HepG2 (cell line): Measurements from ENCODE around the gene PTPN20. TPM values are rescaled to one million over a fixed set of nuclear protein-coding genes. Genes with fewer than 3 reads are reported as not detected.

ENCODE experiments used
- ATAC-seq: fragments of 200-7000 bp; cut with Tn5 transposase; 3 replicates; pipeline ENCODE4 v1.9.1; 2020; ENCODE audit warnings: mild to moderate bottlenecking, moderate library complexity
- BruUV-seq: library from RNA; stranded (reverse); fragments of 400-500 nt; replicated peaks from 2 replicates; lab custom pipeline; 2021; lab: Mats Ljungman, UMichigan
- CTCF ChIA-PET: fragments of 300-600 bp; formaldehyde crosslinking; extraction: SDS; loops from one replicate; lab custom pipeline; 2021; ENCODE audit warnings: low total read pairs, inconsistent platforms, low intra/inter-chr PET ratio; lab: Yijun Ruan, JAX
- POLR2A ChIA-PET: fragments of 350-600 bp; sonication (Branson Sonifier 250); formaldehyde crosslinking; loops from one replicate; lab custom pipeline; 2020; ENCODE audit warnings: antibody characterized with exemption, inconsistent platforms; lab: Yijun Ruan, JAX
- DNase-seq: peaks from one replicate; pipeline ENCODE4 v3.0.0-alpha.2; 2015; ENCODE audit warnings: low spot score
- FAIRE-seq: peaks from 3 replicates; lab custom pipeline; 2011; peaks lifted over from hg19 to GRCh38; lab: Jason Lieb, UNC
- H2AFZ ChIP-seq: one replicate; pipeline ENCODE4 v1.6.1; 2011; ENCODE audit warnings: low read length, inconsistent platforms
- H3K27ac ChIP-seq: fragments of 300-600 bp; 3 replicates; pipeline ENCODE4 v1.8.0; 2011; ENCODE audit warnings: mixed run types, mild to moderate bottlenecking, mixed read lengths, low read length, inconsistent platforms; ENCODE audit not compliant: insufficient read depth; ENCODE audit errors: extremely low read length
- H3K27me3 ChIP-seq, 2 experiments: fragments of 200-600 bp in 1 of 2; 2 replicates in 1 of 2; 3 replicates in 1 of 2; pipeline versions ENCODE4 v1.6.0 to v1.8.0; 2011; ENCODE audit warnings: low read length in 2 of 2, mild to moderate bottlenecking in 2 of 2, moderate library complexity in 2 of 2, inconsistent platforms in 1 of 2; ENCODE audit not compliant: insufficient read depth in 2 of 2, control insufficient read depth in 1 of 2
- H3K36me3 ChIP-seq, 2 experiments: fragments of 200-600 bp in 1 of 2; replicated peaks in 1 of 2; 2 replicates in 1 of 2; 3 replicates in 1 of 2; pipeline versions ENCODE4 v1.5.1 to v1.8.0; 2011; ENCODE audit warnings: low read length in 2 of 2, inconsistent platforms in 1 of 2; ENCODE audit not compliant: insufficient read depth in 2 of 2, control insufficient read depth in 1 of 2
- H3K4me1 ChIP-seq: 2 replicates; pipeline ENCODE4 v1.5.1; 2012; ENCODE audit warnings: low read length, inconsistent platforms; ENCODE audit not compliant: insufficient read depth
- H3K4me2 ChIP-seq: 2 replicates; pipeline ENCODE4 v1.6.0; 2011; ENCODE audit warnings: low read depth, low read length, inconsistent platforms
- H3K4me3 ChIP-seq, 3 experiments: fragments of 200-600 bp in 1 of 3; sonication (generic), shearing (Covaris generic) in 1 of 3; replicated peaks in 1 of 3; 2 replicates each; pipeline ENCODE4 v1.5.1; 2011 to 2016; ENCODE audit warnings: low read length in 3 of 3, inconsistent platforms in 2 of 3, low read depth in 2 of 3, mild to moderate bottlenecking in 2 of 3, control low read depth in 1 of 3, mixed read lengths in 1 of 3; ENCODE audit not compliant: insufficient read depth in 1 of 3
- H3K79me2 ChIP-seq: one replicate; pipeline ENCODE4 v1.6.1; 2011; ENCODE audit warnings: low read length, inconsistent platforms; ENCODE audit not compliant: insufficient read depth
- H3K9ac ChIP-seq: 2 replicates; pipeline ENCODE4 v1.6.0; 2011; ENCODE audit warnings: mild to moderate bottlenecking, low read depth, low read length, inconsistent platforms; ENCODE audit not compliant: insufficient read depth
- H3K9me3 ChIP-seq: 2 replicates; pipeline ENCODE4 v1.5.1; 2012; ENCODE audit warnings: mild to moderate bottlenecking, low read length
- H4K20me1 ChIP-seq: 2 replicates; pipeline ENCODE4 v1.6.0; 2011; ENCODE audit warnings: inconsistent platforms, mild to moderate bottlenecking, low read length, moderate library complexity; ENCODE audit not compliant: insufficient read depth
- ADNP ChIP-seq: sonication (generic); formaldehyde crosslinking; IDR thresholded peaks from 2 replicates; pipeline ENCODE4 v1.4.0; 2020; ENCODE audit warnings: missing genetic modification reagents
- BRD4 ChIP-seq: sonication (generic); formaldehyde crosslinking; IDR thresholded peaks from 2 replicates; pipeline ENCODE4 v1.4.0; 2020; ENCODE audit warnings: missing genetic modification reagents
- POGK ChIP-seq: sonication (generic); formaldehyde crosslinking; conservative IDR thresholded peaks from 2 replicates; pipeline ENCODE4 v1.8.0; 2022; ENCODE audit warnings: mild to moderate bottlenecking, moderate library complexity, missing genetic modification reagents
- SALL2 ChIP-seq: sonication (generic); formaldehyde crosslinking; IDR thresholded peaks from 2 replicates; pipeline ENCODE4 v1.8.1; 2023; ENCODE audit warnings: mild to moderate bottlenecking, missing genetic modification reagents, inconsistent platforms
- SIN3A ChIP-seq: IDR thresholded peaks from 2 replicates; pipeline ENCODE4 v1.6.1; 2011; ENCODE audit warnings: low read depth, mild to moderate bottlenecking, control low read depth, low read length, borderline replicate concordance
- ZKSCAN8 ChIP-seq: IDR thresholded peaks from 2 replicates; pipeline ENCODE4 v1.6.1; 2016; ENCODE audit warnings: borderline replicate concordance, missing genetic modification reagents, missing compliant biosample characterization
- ZMAT5 ChIP-seq: sonication (generic); formaldehyde crosslinking; IDR thresholded peaks from 2 replicates; pipeline ENCODE4 v1.5.0; 2020; ENCODE audit warnings: mild to moderate bottlenecking, low read depth, missing genetic modification reagents, borderline replicate concordance
- ZNF276 ChIP-seq: sonication (generic); formaldehyde crosslinking; IDR thresholded peaks from 2 replicates; pipeline ENCODE4 v1.4.0; 2020; ENCODE audit warnings: mild to moderate bottlenecking, low read depth, missing genetic modification reagents
- ZNF335 ChIP-seq: sonication (generic); formaldehyde crosslinking; IDR thresholded peaks from 2 replicates; pipeline ENCODE4 v1.4.0; 2020; ENCODE audit warnings: missing genetic modification reagents
- ZNF446 ChIP-seq: sonication (generic); formaldehyde crosslinking; IDR thresholded peaks from 2 replicates; pipeline ENCODE4 v1.5.0; 2020; ENCODE audit warnings: mild to moderate bottlenecking, missing genetic modification reagents
- ZNF788 ChIP-seq: sonication (generic); formaldehyde crosslinking; IDR thresholded peaks from 2 replicates; pipeline ENCODE4 v1.5.0; 2020; ENCODE audit warnings: mild to moderate bottlenecking, missing genetic modification reagents, borderline replicate concordance
- WGBS: methylation state at CpG from one replicate; pipeline ENCODE4 v1.1.6; 2017; ENCODE audit warnings: low lambda C conversion rate; 5-methylcytosine and 5-hydroxymethylcytosine counted together
- in situ Hi-C: cut with HindIII; loops from 2 replicates; pipeline ENCODE4 v1.10.0; 2017; ENCODE audit warnings: low pct_unique_long_range_greater_than_20kb; ENCODE audit not compliant: extremely low pct_ligation_motif_present
- intact Hi-C: fragments of 100-400 bp; cut with micrococcal nuclease; formaldehyde crosslinking; loops from one replicate; pipeline ENCODE4 v1.10.0; 2022; ENCODE audit not compliant: unreplicated experiment
- polyA plus RNA-seq, 8 experiments: library from polyadenylated mRNA; depleted of rRNA in 3 of 8; stranded (reverse) in 7 of 8; unstranded in 1 of 8; fragments of >200 nt; fragmentation: Illumina TruSeq in 4 of 8; extraction: Trizol in 4 of 8; gene quantifications; 2 replicates each; pipeline versions ENCODE4 v1.2.1 to v1.2.3, GENCODE V29; 2011 to 2016; ENCODE audit warnings: low read depth in 4 of 8, missing spikeins in 1 of 8, mixed read lengths in 1 of 8; ENCODE audit not compliant: insufficient read depth in 1 of 8
- total RNA-seq, 5 experiments: library from RNA; depleted of rRNA; stranded (reverse); fragments of >200 nt; fragmentation: Illumina TruSeq; extraction: Trizol; gene quantifications; 2 replicates each; pipeline ENCODE4 v1.2.3, GENCODE V29; 2016; ENCODE audit warnings: low read depth in 1 of 5

Gene PTPN20
- total and polyA plus RNA-seq, 2 of the 13 experiments (the other 11 are each of a cell fraction or from before 2014, with no cell fraction given), result not detected

- ChIA-PET CTCF (no interaction called here), POLR2A (no interaction called here)
- H3K27ac ChIP-seq, result no peak overlapping the region
- no peak overlapping the region for H2AFZ ChIP-seq
- H3K4me3 ChIP-seq, result no peak overlapping the region
- no peak for DNase-seq
- in situ Hi-C loops (no loop called here), intact Hi-C loops (no loop called here)
- WGBS, result 4% methylated on average over 2 of the region's 2 CpGs
- FAIRE-seq, result no peak
- no peaks in the 10 kb centered on the region for H3K36me3 ChIP-seq
- H3K79me2 ChIP-seq, result no peaks in the 10 kb centered on the region
- no peak overlapping the region for H3K9ac ChIP-seq
- ATAC-seq, result no peak
- no peaks in the 10 kb centered on the region for H4K20me1 ChIP-seq
- H3K4me1 ChIP-seq, result no peaks in the 10 kb centered on the region
- no TSS peak for BruUV-seq
- H3K27me3 ChIP-seq, result no peaks in the 10 kb centered on the region
- H3K9me3 ChIP-seq, result no peaks in the 10 kb centered on the region
- H3K4me2 ChIP-seq, result no peak overlapping the region
- TF ChIP-seq ZNF446 (no peak), ZNF276 (CRISPR knock-in tag) (no peak), ZNF788 (CRISPR knock-in tag) (no peak), ZMAT5 (CRISPR knock-in tag) (no peak), ZKSCAN8 (CRISPR knock-in tag) (no peak), SIN3A (no peak), POGK (CRISPR knock-in tag) (no peak), ZNF335 (CRISPR knock-in tag) (no peak), BRD4 (CRISPR knock-in tag) (no peak), SALL2 (no peak), ADNP (CRISPR knock-in tag) (no peak)
These were observed 84.0 kb downstream of the PTPN20 start for GRCh38 chr10:46995234-46995633.
